SH-SY5Y (cell line): Measurements from ENCODE around the gene INPP5A.

ENCODE experiments used
- GATA2 ChIP-seq: IDR thresholded peaks from 2 replicates; pipeline ENCODE4 v1.6.1; 2011; ENCODE audit warnings: mild to moderate bottlenecking, low read depth, low read length
- GATA3 ChIP-seq: IDR thresholded peaks from 2 replicates; pipeline ENCODE4 v1.6.1; 2011; ENCODE audit warnings: low read depth, mild to moderate bottlenecking, low read length, moderate library complexity

DNA sequence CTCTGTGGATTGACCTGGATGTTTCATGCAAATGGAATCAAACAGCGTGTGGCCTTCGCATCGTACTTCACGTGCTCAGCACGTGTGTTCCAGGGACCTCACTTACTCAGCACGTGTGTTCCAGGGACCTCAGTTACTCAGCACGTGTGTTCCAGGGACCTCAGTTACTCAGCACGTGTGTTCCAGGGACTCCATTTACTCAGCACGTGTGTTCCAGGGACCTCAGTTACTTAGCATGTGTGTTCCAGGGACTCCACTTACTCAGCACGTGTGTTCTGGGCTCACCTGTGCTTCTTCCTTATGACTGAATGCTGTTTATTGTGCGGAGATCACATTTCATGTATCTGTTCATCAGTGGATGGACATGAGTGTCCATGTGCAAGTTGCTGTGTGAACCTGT, 22.0 kb downstream of the INPP5A start:
- TF ChIP-seq GATA2 (no peak), GATA3 (no peak)
